Measurements from ENCODE around the gene LRGUK. TPM values are rescaled to one million over a fixed set of nuclear protein-coding genes. Genes with fewer than 3 reads are reported as not detected.

Gene LRGUK
- total and polyA plus RNA-seq, 12 donors: 0.15 to 0.47 (median 0.22) TPM; not detected in 5

- WGBS, 2 donors: 42 to 47% methylated on average over 6 of the region's 6 CpGs
- DNase-seq: no peak
- Histone ChIP-seq H3K27me3 (peaks cover 0 to 28% (median 8%) of the 10 kb centered on the region in 7 donors), H3K4me3 (no peak overlapping the region), H3K36me3 (no peaks in the 10 kb centered on the region), H3K27ac (no peak overlapping the region), H3K9me3 (no peaks in the 10 kb centered on the region), H3K4me1 (no peaks in the 10 kb centered on the region)
- intact Hi-C loops (cut with DNase I): no loop called here
- TF ChIP-seq CTCF (IDR thresholded peaks at IDR 0.05): no peak
- no peak for ATAC-seq
These were observed 156.9 kb downstream of the LRGUK start for GRCh38 chr7:134284011-134284410.

- Histone ChIP-seq H3K27me3 (peaks cover 0 to 28% (median 8%) of the 10 kb centered on the region in 7 donors), H3K9me3 (no peaks in the 10 kb centered on the region), H3K4me1 (no peaks in the 10 kb centered on the region), H3K4me3 (no peak overlapping the region), H3K36me3 (no peaks in the 10 kb centered on the region), H3K27ac (no peak overlapping the region)
- TF ChIP-seq CTCF (IDR thresholded peaks at IDR 0.05): no peak
- intact Hi-C loops (cut with DNase I): no loop called here
- WGBS, 2 donors: 71 to 78% methylated on average over 3 of the region's 3 CpGs
- DNase-seq (no peak), ATAC-seq (no peak)
These were observed 157.8 kb downstream of the LRGUK start for GRCh38 chr7:134284952-134285351.

GRCh38 chr7:134287916-134288659, 160.9 kb downstream of the LRGUK start:
- no peak for TF ChIP-seq CTCF (IDR thresholded peaks at IDR 0.05)
- Histone ChIP-seq H3K9me3 (no peaks in the 10 kb centered on the region), H3K27me3 (peaks cover 0 to 13% (median 0%) of the 10 kb centered on the region in 7 donors), H3K36me3 (peaks cover 0 to 17% (median 0%) of the 10 kb centered on the region in 9 donors), H3K27ac (no peak overlapping the region), H3K4me1 (no peaks in the 10 kb centered on the region), H3K4me3 (no peak overlapping the region)
- WGBS, 2 donors: 80 to 83% methylated on average over 12 of the region's 12 CpGs
- DNase-seq: no peak
- intact Hi-C loops (cut with DNase I): no loop called here
- ATAC-seq: no peak

GRCh38 chr7:134289423-134289822, 162.3 kb downstream of the LRGUK start:
- no peak for TF ChIP-seq CTCF (IDR thresholded peaks at IDR 0.05)
- DNase-seq: no peak
- H3K9me3 ChIP-seq: no peaks in the 10 kb centered on the region
- intact Hi-C loops (cut with DNase I): no loop called here
- no peaks in the 10 kb centered on the region for H3K4me1 ChIP-seq
- no peak for ATAC-seq
- peaks cover 0 to under 1% (median 0%) of the 10 kb centered on the region in 7 donors for H3K27me3 ChIP-seq
- 84 to 91% methylated on average over 7 of the region's 7 CpGs for WGBS, 2 donors
- no peak overlapping the region for H3K27ac ChIP-seq
- peaks cover 0 to 30% (median 3%) of the 10 kb centered on the region in 9 donors for H3K36me3 ChIP-seq
- no peak overlapping the region for H3K4me3 ChIP-seq
